Measurements from ENCODE around the gene IFNGR1.
"Not testable (repeated sequence)": the region's sequence is repeated elsewhere in the genome, so short reads cannot be mapped to it uniquely, and the experiment has no call there.

The IFNGR1 gene

GRCh38 chr6:137218917-137219663 lies at the start of gene IFNGR1:
IFNGR1 (minus strand) TSS chr6:137219385; CDS start chr6:137219327, 58 bp downstream.
- peak; percentile 81 for DNase-seq

- DNase-seq: no peak
Observed at GRCh38 chr6:137268911-137269310, 49.7 kb upstream of the IFNGR1 start.

- DNase-seq: no peak
Observed at GRCh38 chr6:137266309-137266586, 47.1 kb upstream of the IFNGR1 start.

- DNase-seq: no peak
Observed at GRCh38 chr6:137265561-137266308, 46.5 kb upstream of the IFNGR1 start.

- DNase-seq: no peak
Observed at GRCh38 chr6:137264311-137265075, 45.3 kb upstream of the IFNGR1 start.

GRCh38 chr6:137261761-137262160 lies 42.6 kb upstream of the IFNGR1 start:
- no peak for DNase-seq

GRCh38 chr6:137261361-137261760 lies 42.2 kb upstream of the IFNGR1 start:
- no peak for DNase-seq

- no peak for DNase-seq
Observed at GRCh38 chr6:137260217-137260616, 41.0 kb upstream of the IFNGR1 start.

GRCh38 chr6:137259349-137259748 lies 40.2 kb upstream of the IFNGR1 start:
- DNase-seq: no peak

- no peak for DNase-seq
Observed at GRCh38 chr6:137258170-137258569, 39.0 kb upstream of the IFNGR1 start.

- DNase-seq: no peak
Observed at GRCh38 chr6:137256350-137257103, 37.3 kb upstream of the IFNGR1 start.

GRCh38 chr6:137254966-137255365 lies 35.8 kb upstream of the IFNGR1 start:
- no peak for DNase-seq

- not testable (repeated sequence) for DNase-seq
Observed at GRCh38 chr6:137254430-137254829, 35.2 kb upstream of the IFNGR1 start.

- DNase-seq: no peak
Observed at GRCh38 chr6:137248702-137249101, 29.5 kb upstream of the IFNGR1 start.

- DNase-seq: no peak
Observed at GRCh38 chr6:137247724-137248123, 28.5 kb upstream of the IFNGR1 start.

GRCh38 chr6:137246791-137247202 lies 27.6 kb upstream of the IFNGR1 start:
- no peak for DNase-seq

- no peak for DNase-seq
Observed at GRCh38 chr6:137246164-137246563, 27.0 kb upstream of the IFNGR1 start.

GRCh38 chr6:137241481-137242038 lies 22.4 kb upstream of the IFNGR1 start:
- no peak for DNase-seq

GRCh38 chr6:137240168-137240567 lies 21.0 kb upstream of the IFNGR1 start:
- DNase-seq: no peak

- DNase-seq: no peak
Observed at GRCh38 chr6:137237413-137238170, 18.4 kb upstream of the IFNGR1 start.

- DNase-seq: no peak
Observed at GRCh38 chr6:137236581-137237355, 17.6 kb upstream of the IFNGR1 start.
